ENCODE measurements around the gene CCDC91.

Gene CCDC91

DNA sequence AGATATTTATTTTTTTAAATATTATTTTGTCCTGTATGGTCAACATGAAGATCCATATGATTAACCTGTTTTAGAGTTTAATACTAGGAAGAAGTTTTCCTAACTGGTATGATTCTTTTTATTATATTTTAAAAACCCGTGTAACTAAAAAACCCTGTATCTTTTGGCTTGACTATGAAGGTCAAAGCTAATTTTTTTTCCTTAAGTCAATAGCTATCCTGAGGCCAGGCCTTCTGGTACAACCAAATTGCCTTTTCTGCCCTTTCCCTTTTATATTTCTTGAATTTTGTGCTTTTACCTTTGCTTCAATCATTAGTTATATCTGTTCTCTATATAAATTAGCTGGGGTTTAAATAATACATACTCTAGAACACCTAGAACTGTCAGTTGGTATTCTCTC, 30.6 kb upstream of the CCDC91 start:
- Histone ChIP-seq H2AFZ (ENCODE audit: low read depth, low read length) (no peak overlapping the region), H3K79me2 (ENCODE audit: low read length) (no peaks in the 10 kb centered on the region), H3K9me3 (ENCODE audit: insufficient read depth, low read length) (no peaks in the 10 kb centered on the region), H3K4me2 (ENCODE audit: low read length) (no peak overlapping the region), H3K27me3 (ENCODE audit: low read depth, low read length) (no peaks in the 10 kb centered on the region), H3K36me3 (replicated peaks; ENCODE audit: low read depth, low read length) (no peaks in the 10 kb centered on the region), H3K27ac (ENCODE audit: low read length) (no peak overlapping the region), H3K4me1 (ENCODE audit: low read length) (no peaks in the 10 kb centered on the region), H3K4me3 (ENCODE audit: low read length) (no peak overlapping the region), H3K9ac (ENCODE audit: low read length) (no peak overlapping the region), H4K20me1 (ENCODE audit: insufficient read depth, low read length) (no peaks in the 10 kb centered on the region)
- no peak for TF ChIP-seq EZH2phosphoT487 (IDR thresholded peaks at IDR 0.05; ENCODE audit: low read depth)
- TF ChIP-seq, protein P1, sequence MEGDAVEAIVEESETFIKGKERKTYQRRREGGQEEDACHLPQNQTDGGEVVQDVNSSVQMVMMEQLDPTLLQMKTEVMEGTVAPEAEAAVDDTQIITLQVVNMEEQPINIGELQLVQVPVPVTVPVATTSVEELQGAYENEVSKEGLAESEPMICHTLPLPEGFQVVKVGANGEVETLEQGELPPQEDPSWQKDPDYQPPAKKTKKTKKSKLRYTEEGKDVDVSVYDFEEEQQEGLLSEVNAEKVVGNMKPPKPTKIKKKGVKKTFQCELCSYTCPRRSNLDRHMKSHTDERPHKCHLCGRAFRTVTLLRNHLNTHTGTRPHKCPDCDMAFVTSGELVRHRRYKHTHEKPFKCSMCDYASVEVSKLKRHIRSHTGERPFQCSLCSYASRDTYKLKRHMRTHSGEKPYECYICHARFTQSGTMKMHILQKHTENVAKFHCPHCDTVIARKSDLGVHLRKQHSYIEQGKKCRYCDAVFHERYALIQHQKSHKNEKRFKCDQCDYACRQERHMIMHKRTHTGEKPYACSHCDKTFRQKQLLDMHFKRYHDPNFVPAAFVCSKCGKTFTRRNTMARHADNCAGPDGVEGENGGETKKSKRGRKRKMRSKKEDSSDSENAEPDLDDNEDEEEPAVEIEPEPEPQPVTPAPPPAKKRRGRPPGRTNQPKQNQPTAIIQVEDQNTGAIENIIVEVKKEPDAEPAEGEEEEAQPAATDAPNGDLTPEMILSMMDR (IDR thresholded peaks at IDR 0.05; ENCODE audit: low read depth, low read length), result no peak

DNA sequence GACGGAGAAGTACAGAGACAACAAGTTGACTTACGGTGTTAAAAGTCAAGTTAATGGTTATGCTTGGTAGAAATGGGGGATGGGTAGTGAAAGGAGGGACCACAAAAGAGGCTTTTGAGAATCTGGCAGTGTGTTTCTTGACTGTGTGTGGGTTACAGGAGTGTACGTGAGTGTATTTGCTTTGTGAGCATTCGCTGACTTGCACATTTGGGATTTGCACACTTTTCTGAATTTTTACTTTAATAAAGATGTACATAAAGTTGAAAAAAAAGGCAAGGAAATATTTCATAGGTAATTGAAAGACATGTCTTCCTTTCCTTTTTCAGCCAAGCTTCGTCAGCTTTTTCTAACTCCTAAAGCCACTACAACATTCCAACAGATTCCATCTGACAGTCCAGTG, 28.6 kb upstream of the CCDC91 start:
- Histone ChIP-seq H3K4me1 (ENCODE audit: low read length) (no peaks in the 10 kb centered on the region), H3K27me3 (ENCODE audit: low read depth, low read length) (no peaks in the 10 kb centered on the region), H3K4me3 (ENCODE audit: low read length) (no peak overlapping the region), H3K79me2 (ENCODE audit: low read length) (no peaks in the 10 kb centered on the region), H3K9me3 (ENCODE audit: insufficient read depth, low read length) (no peaks in the 10 kb centered on the region), H3K9ac (ENCODE audit: low read length) (no peak overlapping the region), H3K4me2 (ENCODE audit: low read length) (no peak overlapping the region), H4K20me1 (ENCODE audit: insufficient read depth, low read length) (no peaks in the 10 kb centered on the region), H2AFZ (ENCODE audit: low read depth, low read length) (no peak overlapping the region), H3K27ac (ENCODE audit: low read length) (no peak overlapping the region), H3K36me3 (replicated peaks; ENCODE audit: low read depth, low read length) (no peaks in the 10 kb centered on the region)
- TF ChIP-seq EZH2phosphoT487 (IDR thresholded peaks at IDR 0.05; ENCODE audit: low read depth), result no peak
- TF ChIP-seq, protein P1 (IDR thresholded peaks at IDR 0.05; ENCODE audit: low read depth, low read length), result no peak

DNA sequence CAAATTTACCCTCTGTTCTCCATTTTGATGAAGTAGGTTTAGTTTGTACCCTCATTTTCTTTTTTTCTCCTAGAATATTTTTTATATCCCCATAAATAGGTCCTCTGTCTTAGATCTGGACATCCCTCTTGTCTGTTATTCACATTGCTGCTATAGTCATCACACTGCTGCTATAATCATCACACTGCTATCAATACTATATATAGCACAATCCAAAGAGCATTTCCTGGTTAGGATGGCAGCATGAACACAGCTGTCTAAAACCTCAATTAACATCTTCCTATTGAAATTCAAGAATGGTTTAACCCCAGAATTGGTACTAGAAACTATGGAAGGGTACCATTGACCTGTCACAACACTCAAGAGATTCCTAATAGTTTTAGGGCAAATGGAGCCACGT, 27.6 kb upstream of the CCDC91 start:
- Histone ChIP-seq H2AFZ (ENCODE audit: low read depth, low read length) (no peak overlapping the region), H3K9me3 (ENCODE audit: insufficient read depth, low read length) (no peaks in the 10 kb centered on the region), H3K36me3 (replicated peaks; ENCODE audit: low read depth, low read length) (no peaks in the 10 kb centered on the region), H3K4me3 (ENCODE audit: low read length) (no peak overlapping the region), H3K79me2 (ENCODE audit: low read length) (no peaks in the 10 kb centered on the region), H4K20me1 (ENCODE audit: insufficient read depth, low read length) (no peaks in the 10 kb centered on the region), H3K4me1 (ENCODE audit: low read length) (no peaks in the 10 kb centered on the region), H3K27me3 (ENCODE audit: low read depth, low read length) (no peaks in the 10 kb centered on the region), H3K9ac (ENCODE audit: low read length) (no peak overlapping the region), H3K4me2 (ENCODE audit: low read length) (no peak overlapping the region), H3K27ac (ENCODE audit: low read length) (no peak overlapping the region)
- TF ChIP-seq, protein P1 (IDR thresholded peaks at IDR 0.05; ENCODE audit: low read depth, low read length), result no peak
- no peak for TF ChIP-seq EZH2phosphoT487 (IDR thresholded peaks at IDR 0.05; ENCODE audit: low read depth)

DNA sequence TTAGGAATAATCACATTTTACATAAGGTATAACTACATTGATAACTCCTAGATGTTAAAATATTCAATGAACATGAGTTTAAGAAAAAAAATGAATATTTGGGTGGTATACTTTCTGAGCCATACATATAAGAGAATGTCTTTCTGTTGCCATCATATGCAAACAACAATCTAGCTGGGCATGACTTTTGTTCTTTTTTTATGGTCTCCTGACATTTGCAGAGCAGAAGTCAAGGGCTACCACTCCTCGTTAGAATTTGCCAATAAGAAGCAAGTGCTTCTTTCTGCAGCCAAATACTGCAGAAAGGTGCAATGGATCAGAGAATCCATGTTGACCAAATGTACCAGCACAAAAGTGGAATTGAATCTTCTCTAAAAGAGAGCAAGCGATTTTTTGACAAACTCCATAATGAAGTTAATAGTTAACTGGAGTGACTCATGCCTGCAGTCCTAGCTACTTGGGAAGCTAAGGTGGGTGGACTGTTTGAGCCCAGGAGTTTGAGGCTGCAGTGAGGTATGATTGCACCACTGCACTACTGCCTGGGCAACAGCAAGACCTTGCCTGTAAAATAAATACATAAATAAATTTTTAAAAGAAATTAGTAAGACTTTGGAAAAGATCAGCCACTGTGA, 25.5 kb upstream of the CCDC91 start:
- Histone ChIP-seq H2AFZ (ENCODE audit: low read depth, low read length) (no peak overlapping the region), H3K4me3 (ENCODE audit: low read length) (no peak overlapping the region), H3K27me3 (ENCODE audit: low read depth, low read length) (no peaks in the 10 kb centered on the region), H3K4me1 (ENCODE audit: low read length) (no peaks in the 10 kb centered on the region), H3K9ac (ENCODE audit: low read length) (no peak overlapping the region), H3K4me2 (ENCODE audit: low read length) (peak overlapping the region; percentile 4; the same call in 1 of the 2 replicates), H3K27ac (ENCODE audit: low read length) (no peak overlapping the region), H4K20me1 (ENCODE audit: insufficient read depth, low read length) (no peaks in the 10 kb centered on the region), H3K9me3 (ENCODE audit: insufficient read depth, low read length) (no peaks in the 10 kb centered on the region), H3K79me2 (ENCODE audit: low read length) (no peaks in the 10 kb centered on the region), H3K36me3 (replicated peaks; ENCODE audit: low read depth, low read length) (no peaks in the 10 kb centered on the region)
- TF ChIP-seq, protein P1 (IDR thresholded peaks at IDR 0.05; ENCODE audit: low read depth, low read length), result no peak
- TF ChIP-seq EZH2phosphoT487 (IDR thresholded peaks at IDR 0.05; ENCODE audit: low read depth), result no peak
